Ishikawa (cell line): Measurements from ENCODE around the gene LILRB3.

ENCODE experiments used
- CEBPB ChIP-seq: IDR thresholded peaks from 2 replicates; pipeline ENCODE4 v1.6.1; 2012
- CREB1 ChIP-seq: IDR thresholded peaks from 2 replicates; pipeline ENCODE4 v1.6.1; 2012; ENCODE audit warnings: low read depth
- EP300 ChIP-seq: IDR thresholded peaks from 2 replicates; pipeline ENCODE4 v1.6.1; 2012; ENCODE audit warnings: borderline replicate concordance
- FOXM1 ChIP-seq: IDR thresholded peaks from 2 replicates; pipeline ENCODE4 v1.6.1; 2012; ENCODE audit warnings: low read depth, borderline replicate concordance
- RAD21 ChIP-seq: IDR thresholded peaks from 2 replicates; pipeline ENCODE4 v1.6.1; 2012; ENCODE audit warnings: low read depth
- TAF1 ChIP-seq: IDR thresholded peaks from 2 replicates; pipeline ENCODE4 v1.6.1; 2012; ENCODE audit warnings: low read depth, mild to moderate bottlenecking
- TCF12 ChIP-seq: IDR thresholded peaks from 2 replicates; pipeline ENCODE4 v1.6.1; 2012; ENCODE audit warnings: low read depth
- TEAD4 ChIP-seq: IDR thresholded peaks from 2 replicates; pipeline ENCODE4 v1.6.1; 2012
- USF1 ChIP-seq: IDR thresholded peaks from 2 replicates; pipeline ENCODE4 v1.6.1; 2012
- YY1 ChIP-seq: IDR thresholded peaks from 2 replicates; pipeline ENCODE4 v1.6.1; 2012; ENCODE audit warnings: low read depth
- ZBTB7A ChIP-seq: IDR thresholded peaks from 2 replicates; pipeline ENCODE4 v1.6.1; 2012; ENCODE audit warnings: low read depth
- TF ChIP-seq, protein P1 (sequence below): IDR thresholded peaks from 2 replicates; pipeline ENCODE4 v1.6.1; 2012
- TF ChIP-seq, protein P2 (sequence below): IDR thresholded peaks from 2 replicates; pipeline ENCODE4 v1.6.1; 2012; ENCODE audit warnings: low read depth, mild to moderate bottlenecking

DNA sequence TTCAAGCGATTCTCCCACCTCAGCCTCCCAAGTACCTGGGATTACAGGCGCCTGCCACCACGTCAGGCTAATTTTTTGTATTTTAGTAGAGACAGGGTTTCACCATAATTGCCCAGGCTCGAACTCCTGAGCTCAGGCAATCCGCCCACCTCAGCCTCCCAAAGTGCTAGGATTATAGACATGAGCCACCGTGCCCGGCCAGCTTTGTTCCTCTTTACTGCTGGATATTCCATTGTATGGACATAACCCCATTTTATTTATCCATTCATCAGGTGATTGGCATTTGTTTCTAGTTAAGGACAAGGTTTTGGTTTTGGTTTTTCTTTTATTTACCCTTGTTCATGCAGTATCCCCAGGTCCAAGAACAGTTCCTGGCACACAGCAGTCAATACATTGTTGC, 26.3 kb downstream of the LILRB3 start:
- TF ChIP-seq TCF12: no peak
- TF ChIP-seq RAD21: no peak
- TF ChIP-seq CEBPB: no peak
- TF ChIP-seq, protein P1, sequence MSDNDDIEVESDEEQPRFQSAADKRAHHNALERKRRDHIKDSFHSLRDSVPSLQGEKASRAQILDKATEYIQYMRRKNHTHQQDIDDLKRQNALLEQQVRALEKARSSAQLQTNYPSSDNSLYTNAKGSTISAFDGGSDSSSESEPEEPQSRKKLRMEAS: no peak
- TF ChIP-seq USF1: no peak
- no peak for TF ChIP-seq YY1
- TF ChIP-seq CREB1: no peak
- TF ChIP-seq TAF1: no peak
- no peak for TF ChIP-seq EP300
- TF ChIP-seq TEAD4: no peak
- no peak for TF ChIP-seq ZBTB7A
- TF ChIP-seq FOXM1: no peak
- TF ChIP-seq, protein P2, sequence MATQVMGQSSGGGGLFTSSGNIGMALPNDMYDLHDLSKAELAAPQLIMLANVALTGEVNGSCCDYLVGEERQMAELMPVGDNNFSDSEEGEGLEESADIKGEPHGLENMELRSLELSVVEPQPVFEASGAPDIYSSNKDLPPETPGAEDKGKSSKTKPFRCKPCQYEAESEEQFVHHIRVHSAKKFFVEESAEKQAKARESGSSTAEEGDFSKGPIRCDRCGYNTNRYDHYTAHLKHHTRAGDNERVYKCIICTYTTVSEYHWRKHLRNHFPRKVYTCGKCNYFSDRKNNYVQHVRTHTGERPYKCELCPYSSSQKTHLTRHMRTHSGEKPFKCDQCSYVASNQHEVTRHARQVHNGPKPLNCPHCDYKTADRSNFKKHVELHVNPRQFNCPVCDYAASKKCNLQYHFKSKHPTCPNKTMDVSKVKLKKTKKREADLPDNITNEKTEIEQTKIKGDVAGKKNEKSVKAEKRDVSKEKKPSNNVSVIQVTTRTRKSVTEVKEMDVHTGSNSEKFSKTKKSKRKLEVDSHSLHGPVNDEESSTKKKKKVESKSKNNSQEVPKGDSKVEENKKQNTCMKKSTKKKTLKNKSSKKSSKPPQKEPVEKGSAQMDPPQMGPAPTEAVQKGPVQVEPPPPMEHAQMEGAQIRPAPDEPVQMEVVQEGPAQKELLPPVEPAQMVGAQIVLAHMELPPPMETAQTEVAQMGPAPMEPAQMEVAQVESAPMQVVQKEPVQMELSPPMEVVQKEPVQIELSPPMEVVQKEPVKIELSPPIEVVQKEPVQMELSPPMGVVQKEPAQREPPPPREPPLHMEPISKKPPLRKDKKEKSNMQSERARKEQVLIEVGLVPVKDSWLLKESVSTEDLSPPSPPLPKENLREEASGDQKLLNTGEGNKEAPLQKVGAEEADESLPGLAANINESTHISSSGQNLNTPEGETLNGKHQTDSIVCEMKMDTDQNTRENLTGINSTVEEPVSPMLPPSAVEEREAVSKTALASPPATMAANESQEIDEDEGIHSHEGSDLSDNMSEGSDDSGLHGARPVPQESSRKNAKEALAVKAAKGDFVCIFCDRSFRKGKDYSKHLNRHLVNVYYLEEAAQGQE: no peak
